HepG2 (cell line): ENCODE data around the gene RPS6KA2.

ENCODE experiments used
- EP300 ChIP-seq, 3 experiments: sonication (generic) in 1 of 3; formaldehyde crosslinking in 1 of 3; IDR thresholded peaks; 2 replicates each; pipeline versions ENCODE4 v1.5.1 to v1.6.1; 2011 to 2020; ENCODE audit warnings: low read depth in 2 of 3, low read length in 2 of 3, borderline replicate concordance in 1 of 3, improper control_type of control experiment in 1 of 3, mild to moderate bottlenecking in 1 of 3, missing genetic modification reagents in 1 of 3, moderate library complexity in 1 of 3
- HOXA7 ChIP-seq: sonication (generic); formaldehyde crosslinking; IDR thresholded peaks from 2 replicates; pipeline ENCODE4 v1.8.1; 2022; ENCODE audit warnings: mild to moderate bottlenecking, missing genetic modification reagents, moderate library complexity
- JUND ChIP-seq: sonication (generic); formaldehyde crosslinking; IDR thresholded peaks from 2 replicates; pipeline ENCODE4 v1.8.0; 2022; ENCODE audit warnings: mild to moderate bottlenecking, missing genetic modification reagents
- KIAA2018 ChIP-seq: sonication (generic); formaldehyde crosslinking; IDR thresholded peaks from 2 replicates; pipeline ENCODE4 v1.5.0; 2020; ENCODE audit warnings: mild to moderate bottlenecking, missing genetic modification reagents, borderline replicate concordance
- KLF9 ChIP-seq: IDR thresholded peaks from 2 replicates; pipeline ENCODE4 v1.6.1; 2016; ENCODE audit warnings: low read depth
- MAFK ChIP-seq, 2 experiments: IDR thresholded peaks in 1 of 2; conservative IDR thresholded peaks in 1 of 2; 2 replicates each; pipeline ENCODE4 v1.6.1; 2011; ENCODE audit warnings: improper control_type of control experiment in 2 of 2, low read length in 2 of 2
- NR3C1 ChIP-seq: sonication (generic); formaldehyde crosslinking; IDR thresholded peaks from 2 replicates; pipeline ENCODE4 v1.4.0; 2020; ENCODE audit warnings: missing genetic modification reagents
- POGZ ChIP-seq: sonication (generic); formaldehyde crosslinking; IDR thresholded peaks from 2 replicates; pipeline ENCODE4 v1.4.0; 2020; ENCODE audit warnings: mild to moderate bottlenecking, missing genetic modification reagents
- POLR2AphosphoS5 ChIP-seq: IDR thresholded peaks from 2 replicates; pipeline ENCODE4 v1.6.1; 2012; ENCODE audit warnings: low read depth, low read length
- TCF7L2 ChIP-seq: IDR thresholded peaks from 2 replicates; pipeline ENCODE4 v1.6.1; 2011; ENCODE audit warnings: mild to moderate bottlenecking, low read depth, low read length, moderate library complexity
- TRIM22 ChIP-seq: fragments of 450-650 bp; IDR thresholded peaks from 2 replicates; pipeline ENCODE4 v1.6.1; 2017
- USF2 ChIP-seq, 2 experiments: sonication (generic) in 1 of 2; formaldehyde crosslinking in 1 of 2; IDR thresholded peaks; 2 replicates each; pipeline versions ENCODE4 v1.5.1 to v1.6.1; 2011 to 2020; ENCODE audit warnings: borderline replicate concordance in 1 of 2, low read depth in 1 of 2, low read length in 1 of 2, mild to moderate bottlenecking in 1 of 2, missing genetic modification reagents in 1 of 2, moderate library complexity in 1 of 2
- ZFP36L2 ChIP-seq: sonication (generic); formaldehyde crosslinking; IDR thresholded peaks from 2 replicates; pipeline ENCODE4 v1.4.0; 2020; ENCODE audit warnings: missing genetic modification reagents
- ZNF770 ChIP-seq: sonication (generic); formaldehyde crosslinking; IDR thresholded peaks from 2 replicates; pipeline ENCODE4 v1.5.0; 2020; ENCODE audit warnings: mild to moderate bottlenecking, missing genetic modification reagents

- TF ChIP-seq EP300 (IDR thresholded peaks at IDR 0.05; ENCODE audit: low read depth in 2 of 2, low read length in 2 of 2) (no peak), EP300 (CRISPR knock-in tag; IDR thresholded peaks at IDR 0.05; ENCODE audit: borderline replicate concordance) (no peak), ZNF770 (no peak), NR3C1 (CRISPR knock-in tag) (no peak), KLF9 (CRISPR knock-in tag) (no peak), JUND (CRISPR knock-in tag) (no peak), HOXA7 (CRISPR knock-in tag) (no peak), POLR2AphosphoS5 (no peak), TRIM22 (no peak), POGZ (CRISPR knock-in tag) (no peak), TCF7L2 (no peak), USF2 (IDR thresholded peaks at IDR 0.05; ENCODE audit: low read depth, low read length) (no peak), USF2 (CRISPR knock-in tag; IDR thresholded peaks at IDR 0.05; ENCODE audit: borderline replicate concordance) (no peak), KIAA2018 (CRISPR knock-in tag) (no peak), MAFK (conservative IDR thresholded peaks at IDR 0.05 in 1 of 2, IDR thresholded peaks at IDR 0.05 in 1 of 2; ENCODE audit: low read length in 2 of 2) (no peak), ZFP36L2 (CRISPR knock-in tag) (no peak)
Measured at GRCh38 chr6:166465671-166466087, 161.4 kb downstream of the RPS6KA2 start.
